ENCODE results near the gene MRGPRE.
"Not testable (repeated sequence)": the region's sequence is repeated elsewhere in the genome, so short reads cannot be mapped to it uniquely, and the experiment has no call there.

DNA sequence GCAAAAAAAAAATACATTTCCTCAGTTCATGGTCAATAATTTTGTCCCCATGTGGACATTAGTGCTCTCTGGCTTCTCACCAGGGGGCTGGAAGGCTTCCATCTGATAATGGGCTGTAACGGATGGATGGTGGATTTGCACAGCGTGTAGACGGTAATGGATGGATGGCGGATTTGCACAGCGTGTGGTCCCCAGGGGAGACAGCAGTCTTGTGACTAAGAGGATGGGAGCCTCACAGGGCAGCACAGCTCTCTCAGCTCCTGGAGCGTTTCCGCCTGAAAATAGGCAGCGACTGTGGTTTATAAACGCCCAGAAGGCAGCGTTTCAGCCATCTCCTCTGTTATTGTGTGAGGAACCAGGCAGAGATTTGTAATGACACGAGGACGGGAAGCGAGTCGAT lies 22.6 kb upstream of the MRGPRE start:
- not testable (repeated sequence) for TF ChIP-seq POLR2A, TAF1, POLR2AphosphoS5 (IDR thresholded peaks at IDR 0.05; ENCODE audit: low read depth, low read length)
